Germinal center (tissue), 1 donor: ENCODE results near the gene GXYLT1.
"Not testable (repeated sequence)": the region's sequence is repeated elsewhere in the genome, so short reads cannot be mapped to it uniquely, and the experiment has no call there.

ENCODE experiments used
- DNase-seq: peaks from one replicate; pipeline ENCODE4 v3.0.0; 2012; ENCODE audit warnings: mixed read lengths, low spot score

The GXYLT1 gene

DNA sequence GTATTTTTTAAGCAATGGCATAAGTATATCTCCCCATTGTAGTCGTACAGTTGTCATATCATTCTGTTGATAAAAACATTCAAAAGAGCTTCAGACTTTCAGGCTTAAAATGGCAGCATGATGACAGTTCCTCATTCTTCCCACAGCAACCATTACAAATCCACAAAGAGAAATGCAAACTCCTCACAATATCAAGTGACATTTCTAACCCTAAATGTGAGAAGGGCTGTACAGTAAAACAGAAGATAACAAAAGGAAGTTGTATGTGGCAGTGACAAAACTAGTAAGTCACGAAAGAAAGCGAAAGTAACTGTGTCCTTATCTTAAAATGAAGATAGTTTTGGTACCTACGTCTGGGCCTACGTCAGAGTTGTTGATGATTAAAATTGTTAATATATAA, 46.7 kb downstream of the GXYLT1 start:
- peak; percentile 26 for DNase-seq

DNA sequence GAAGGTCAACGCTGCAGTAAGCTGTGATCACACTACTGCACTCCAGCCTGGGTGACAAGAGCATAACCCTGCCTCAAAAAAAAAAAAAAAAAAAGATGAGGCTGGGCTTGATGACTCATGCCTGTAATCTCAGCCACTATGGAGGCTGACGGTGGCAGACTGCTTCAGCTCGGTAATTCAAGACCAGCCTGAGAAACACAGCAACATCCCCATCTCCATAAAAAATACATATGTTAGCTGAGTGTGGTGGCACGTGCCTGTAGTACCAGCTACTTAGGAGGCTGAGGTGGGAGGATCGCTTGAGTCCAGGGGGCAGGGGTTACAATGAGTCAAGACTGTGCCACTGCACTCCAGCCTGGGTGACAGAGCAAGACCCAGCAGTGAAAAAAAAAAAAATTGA, 50.4 kb downstream of the GXYLT1 start:
- no peak for DNase-seq

DNA sequence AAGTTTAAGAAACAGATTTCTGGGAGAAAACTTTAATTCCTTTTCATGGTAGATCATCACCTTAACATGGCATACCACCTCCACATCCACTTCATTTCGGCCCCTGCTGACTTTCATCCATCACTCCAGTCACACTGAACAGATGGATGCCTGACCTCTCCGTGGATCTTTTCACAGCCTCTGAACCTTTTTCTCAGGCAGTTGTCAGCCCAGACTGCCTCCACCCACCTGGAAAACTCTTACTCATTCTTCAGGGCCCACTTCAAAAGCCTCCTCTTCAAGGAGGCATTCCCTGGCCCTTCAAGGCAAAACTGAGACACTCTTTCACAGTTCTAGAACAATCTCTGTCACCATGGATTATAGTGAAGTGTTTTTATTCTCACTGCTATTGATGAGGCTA, 52.9 kb downstream of the GXYLT1 start:
- no peak for DNase-seq

DNA sequence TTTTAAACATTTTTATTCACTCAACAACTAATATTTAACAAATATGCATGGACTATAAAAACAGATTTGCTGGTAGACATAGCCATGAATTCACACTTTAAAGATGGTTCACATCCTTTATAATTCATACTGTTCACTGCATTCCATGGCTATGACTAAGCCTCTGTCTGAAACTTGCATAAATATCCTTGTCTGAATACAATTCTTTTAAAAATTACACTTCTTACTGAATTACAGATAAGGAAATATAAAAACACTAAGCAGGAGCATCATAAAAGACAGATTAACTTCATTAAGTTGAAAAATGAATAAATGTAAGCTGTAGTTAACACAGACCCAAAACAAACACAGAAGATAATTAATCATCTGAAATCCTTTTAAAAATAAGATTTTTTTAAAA, 53.8 kb downstream of the GXYLT1 start:
- no peak for DNase-seq

DNA sequence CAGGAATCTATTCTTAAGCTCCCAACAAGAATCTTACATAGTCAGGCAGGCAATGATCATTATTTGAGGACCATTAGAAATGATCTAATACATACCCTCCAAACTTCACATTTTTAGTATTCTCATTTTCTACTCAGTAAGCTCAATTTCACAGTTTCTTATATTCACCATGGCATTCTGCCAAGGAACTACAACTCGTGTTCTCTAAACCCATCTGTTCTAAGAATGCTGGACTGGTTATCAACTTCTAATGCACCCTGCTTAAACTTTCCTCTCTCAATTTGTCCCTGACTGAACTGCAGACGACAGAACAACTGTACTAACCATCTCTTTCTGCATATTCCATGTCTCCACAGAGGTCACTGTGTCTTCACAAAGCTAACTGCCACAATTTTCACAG, 58.6 kb downstream of the GXYLT1 start:
- DNase-seq, result no peak

DNA sequence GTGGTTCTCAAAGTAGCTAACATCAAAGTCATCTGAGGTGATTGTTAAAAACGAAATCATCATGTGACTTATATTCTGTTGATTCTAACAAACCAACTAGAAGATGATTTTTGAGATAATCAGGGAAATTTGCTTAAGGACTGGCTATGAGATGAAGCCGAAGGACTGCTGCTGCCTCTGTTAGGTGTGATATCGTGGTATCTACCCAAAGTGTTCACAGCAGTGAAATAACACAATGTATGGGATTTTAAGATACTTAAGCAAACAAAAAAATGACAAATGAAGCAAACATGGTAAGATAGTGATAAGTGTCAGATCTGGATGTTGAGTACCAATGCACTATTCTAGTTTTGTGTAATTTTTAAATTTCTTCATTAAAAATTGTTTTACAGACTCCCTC, 59.1 kb downstream of the GXYLT1 start:
- DNase-seq, result no peak

DNA sequence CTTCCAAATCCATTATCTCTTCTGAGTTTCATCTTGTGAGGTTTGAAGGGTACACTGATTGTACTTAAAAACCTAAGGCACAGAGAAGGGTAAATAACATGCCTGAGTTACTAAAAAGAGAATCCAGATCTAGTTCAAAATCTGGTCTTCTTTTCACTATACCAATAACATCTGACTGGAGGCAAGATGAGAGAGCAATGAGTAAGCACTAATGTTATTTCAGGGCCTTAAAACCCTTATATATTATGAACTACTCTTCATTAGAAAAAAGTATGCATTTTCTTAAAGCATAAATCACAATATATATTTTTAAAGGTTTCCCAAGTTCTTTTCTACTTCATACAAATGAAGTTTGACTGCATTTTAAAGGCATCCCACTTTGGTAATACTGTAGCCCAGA, 60.2 kb downstream of the GXYLT1 start:
- no peak for DNase-seq

DNA sequence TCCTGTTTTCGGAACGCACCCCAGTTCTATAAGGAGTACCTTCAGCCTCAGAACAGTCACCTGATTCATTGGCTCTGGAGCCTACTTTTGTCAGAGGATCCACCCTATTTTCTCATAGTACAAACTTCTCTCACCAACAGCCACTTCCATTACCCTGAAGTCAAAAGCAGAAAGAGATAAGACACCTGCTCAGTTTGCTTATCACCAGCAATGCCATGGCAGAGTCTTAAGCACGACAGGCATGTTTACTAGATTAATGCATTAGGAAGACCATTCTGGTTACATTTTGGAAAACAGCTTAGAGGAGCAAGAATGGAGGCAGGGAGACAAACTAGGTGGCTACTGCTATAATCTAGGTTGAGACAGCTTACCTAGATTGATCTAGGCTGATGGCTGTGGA, 67.7 kb downstream of the GXYLT1 start:
- no peak for DNase-seq

DNA sequence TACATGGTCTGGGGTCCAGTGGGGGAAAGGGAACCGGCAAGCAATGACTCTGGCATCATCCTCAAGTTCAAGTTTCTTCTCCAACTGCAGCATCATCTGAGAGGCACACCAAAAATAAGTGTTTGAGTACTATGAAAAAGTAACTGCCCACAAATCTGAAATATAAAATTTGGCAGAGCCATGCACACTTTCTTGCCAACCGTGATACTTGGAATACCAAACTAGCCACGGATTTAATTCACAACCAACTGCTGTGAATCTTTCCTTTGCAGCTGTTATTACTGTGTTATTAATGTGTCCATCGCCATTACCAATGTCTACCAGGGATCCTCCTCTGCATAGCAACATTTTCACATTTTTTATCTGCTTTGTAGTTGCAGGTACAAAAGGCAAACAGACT, 74.6 kb downstream of the GXYLT1 start:
- no peak for DNase-seq

DNA sequence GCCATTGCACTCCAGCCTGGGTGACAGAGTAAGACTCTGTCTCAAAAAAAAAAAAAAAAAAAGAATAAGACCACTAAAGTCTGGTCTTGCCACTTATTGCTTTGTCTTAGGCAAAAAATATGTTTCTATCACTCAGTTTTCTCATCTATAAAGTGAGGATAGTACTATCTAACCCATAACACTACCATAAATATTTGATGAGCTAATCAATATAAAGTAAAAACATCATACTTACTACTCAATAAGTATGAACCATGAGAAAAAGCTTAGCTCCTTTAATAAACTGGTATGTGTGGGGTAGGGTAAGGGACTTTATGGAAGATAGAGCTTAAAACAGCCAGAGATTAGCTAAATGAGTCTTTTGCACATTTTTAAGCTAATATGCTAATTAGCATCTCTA, 85.5 kb downstream of the GXYLT1 start:
- no peak for DNase-seq

DNA sequence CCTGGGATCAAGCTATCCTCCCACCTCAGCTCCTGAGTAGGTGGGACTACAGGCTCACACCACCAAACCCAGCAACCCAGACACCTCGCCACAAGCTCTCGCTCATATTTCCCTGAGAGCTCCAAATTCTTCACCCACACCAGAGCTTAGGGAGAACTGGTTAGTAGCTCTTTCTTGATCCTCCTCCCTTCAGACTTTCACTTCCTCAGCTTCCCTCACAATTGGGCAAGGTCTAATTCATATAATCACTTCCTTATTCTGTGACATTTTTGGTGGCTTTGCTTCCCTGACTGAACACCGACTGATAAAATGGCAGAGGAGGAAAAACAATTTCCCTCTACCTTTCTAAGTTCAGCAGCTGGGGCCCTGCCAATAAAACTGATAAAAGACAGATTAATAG, 88.5 kb downstream of the GXYLT1 start:
- peak; percentile 49 for DNase-seq

DNA sequence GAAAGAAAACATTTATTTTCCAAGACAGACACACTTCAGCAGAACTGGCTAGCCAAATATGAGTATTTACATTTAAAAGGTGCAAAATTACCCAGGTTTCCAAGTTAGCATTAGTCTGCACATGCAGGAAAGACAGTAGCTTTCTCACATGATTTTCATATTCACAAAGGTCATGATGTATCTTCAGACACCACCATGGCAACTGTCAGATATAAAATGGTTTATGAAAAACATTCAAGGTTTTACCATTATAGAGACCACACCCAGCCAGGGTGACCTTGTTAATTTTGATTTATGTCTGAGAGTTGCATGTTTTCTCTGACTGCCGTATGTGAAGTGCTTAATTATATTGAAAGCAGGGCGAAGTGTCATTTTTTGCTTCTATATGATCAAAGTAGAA, 91.2 kb downstream of the GXYLT1 start:
- DNase-seq, result no peak

DNA sequence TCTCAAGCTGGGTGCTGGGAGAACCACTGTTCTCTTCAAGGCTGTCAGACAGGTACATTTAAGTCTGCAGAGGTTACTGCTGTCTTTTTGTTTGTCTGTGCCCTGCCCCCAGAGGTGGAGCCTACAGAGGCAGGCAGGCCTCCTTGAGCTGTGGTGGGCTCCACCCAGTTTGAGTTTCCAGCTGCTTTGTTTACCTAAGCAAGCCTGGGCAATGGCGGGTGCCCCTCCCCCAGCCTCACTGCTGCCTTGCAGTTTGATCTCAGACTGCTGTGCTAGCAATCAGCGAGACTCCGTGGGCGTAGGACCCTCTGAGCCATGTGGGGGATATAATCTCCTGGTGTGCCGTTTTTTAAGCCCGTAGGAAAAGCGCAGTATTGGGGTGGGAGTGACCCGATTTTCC, 95.7 kb downstream of the GXYLT1 start:
- not testable (repeated sequence) for DNase-seq

DNA sequence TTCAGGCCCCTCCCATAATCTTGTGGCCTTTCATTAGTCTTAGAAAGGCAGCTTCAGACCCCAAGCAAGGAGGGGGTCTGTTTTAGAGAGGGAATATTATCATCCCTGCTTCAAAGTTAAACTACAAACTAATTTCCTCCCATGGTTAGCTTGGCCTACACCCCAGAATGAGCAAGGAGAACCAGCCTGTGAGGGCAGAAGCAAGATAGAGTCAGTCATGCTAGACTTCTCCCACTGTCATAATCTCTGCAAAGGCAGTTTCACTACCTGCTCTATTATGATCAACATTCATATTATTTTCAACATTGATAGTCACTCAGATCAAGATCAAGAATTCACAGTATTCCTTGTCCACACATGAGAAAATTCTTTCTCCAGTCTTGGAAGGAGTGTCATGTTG, 105.1 kb downstream of the GXYLT1 start:
- no peak for DNase-seq

DNA sequence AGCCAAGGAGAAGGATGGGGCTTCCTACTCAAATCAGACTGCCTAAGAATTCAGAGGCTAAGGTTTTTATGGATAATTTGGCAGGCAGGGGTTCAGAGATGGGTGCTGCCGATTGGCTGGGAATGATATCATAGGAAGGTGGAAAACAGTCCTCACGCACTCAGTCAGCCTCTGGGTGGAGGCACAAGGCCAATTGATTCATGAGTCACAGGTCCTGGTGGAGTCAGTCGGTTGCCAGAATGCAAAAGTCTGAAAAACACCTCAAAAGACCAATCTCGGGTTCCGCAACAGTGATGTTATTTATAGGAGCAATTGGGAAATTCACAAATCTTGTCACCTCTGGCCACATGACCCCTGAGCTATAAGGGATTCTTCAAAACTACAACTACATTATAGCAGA, 105.5 kb downstream of the GXYLT1 start:
- no peak for DNase-seq

DNA sequence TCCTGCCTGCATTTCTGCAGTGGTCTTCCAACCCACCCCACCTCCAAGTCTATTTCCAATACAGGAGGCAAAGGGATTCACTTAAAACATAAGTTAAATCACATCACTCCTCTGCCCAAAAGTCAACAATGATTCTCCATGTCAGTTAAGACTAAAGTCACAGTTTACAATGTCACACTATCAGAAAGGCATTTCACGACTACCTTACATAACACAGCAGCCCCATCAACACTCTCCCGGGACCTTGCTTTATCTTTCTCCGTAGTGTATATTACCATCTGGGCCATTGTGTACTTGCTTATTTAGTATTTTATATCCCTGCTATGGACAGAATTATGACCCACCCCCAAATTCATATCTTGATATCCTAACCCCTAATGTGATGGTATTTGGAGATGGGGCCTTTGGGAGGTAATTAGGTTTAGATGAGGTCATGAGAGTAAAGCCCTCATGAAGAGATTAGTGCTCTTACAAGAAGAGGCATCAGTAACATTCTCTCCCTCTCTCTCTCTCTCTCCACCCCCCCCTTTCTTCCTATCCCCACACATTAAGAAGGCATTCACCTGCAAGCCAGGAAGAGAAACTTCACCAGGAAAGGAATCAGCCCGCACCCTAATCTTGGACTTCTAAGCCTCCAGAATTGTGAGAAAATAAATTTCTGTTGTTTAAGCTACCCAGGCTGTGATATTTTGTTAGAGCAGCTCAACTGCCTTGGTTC, 112.7 kb downstream of the GXYLT1 start:
- no peak for DNase-seq
